A549 (cell line): ENCODE results near the gene EGLN2. TPM values are rescaled to one million over a fixed set of nuclear protein-coding genes. Genes with fewer than 3 reads are reported as not detected.

ENCODE experiments used
- ATAC-seq, 2 experiments: fragments of 200-7000 bp in 1 of 2; fragments of >200 bp in 1 of 2; cut with Nextera tagmentation in 1 of 2; cut with Tn5 transposase in 1 of 2; 3 replicates each; pipeline versions ENCODE4 v1.8.0 to v1.9.1; 2018 to 2020; ENCODE audit warnings: mild to moderate bottlenecking in 1 of 2, moderate library complexity in 1 of 2
- CTCF ChIA-PET: fragments of 300-600 bp; sonication (Branson Sonifier 250); formaldehyde crosslinking; extraction: SDS; loops from one replicate; lab custom pipeline; 2021; ENCODE audit warnings: antibody characterized with exemption, inconsistent platforms; lab: Yijun Ruan, JAX
- POLR2A ChIA-PET: fragments of 350-600 bp; formaldehyde crosslinking; extraction: SDS; loops from one replicate; lab custom pipeline; 2021; ENCODE audit warnings: antibody characterized with exemption, inconsistent platforms; lab: Yijun Ruan, JAX
- DNase-seq, 2 experiments: peaks; one replicate each; pipeline versions ENCODE4 v3.0.0 to v3.0.0-alpha.2; 2011 to 2016; ENCODE audit warnings: low read depth in 1 of 2, low spot score in 1 of 2
- FAIRE-seq: peaks from 2 replicates; lab custom pipeline; 2011; peaks lifted over from hg19 to GRCh38; lab: Jason Lieb, UNC
- H3K27ac ChIP-seq, 2 experiments: fragments of >200 bp; sonication (Bioruptor Twin); formaldehyde crosslinking; 3 replicates each; pipeline ENCODE4 v1.5.1; 2016 to 2017
- H3K4me1 ChIP-seq: fragments of >200 bp; sonication (Bioruptor Twin); formaldehyde crosslinking; 3 replicates; pipeline ENCODE4 v1.6.1; 2016
- H3K4me2 ChIP-seq: fragments of >200 bp; sonication (Bioruptor Twin); formaldehyde crosslinking; 3 replicates; pipeline ENCODE4 v1.6.1; 2016
- H3K4me3 ChIP-seq: fragments of >200 bp; sonication (Bioruptor Twin); formaldehyde crosslinking; 3 replicates; pipeline ENCODE4 v1.5.1; 2016
- H3K9me3 ChIP-seq: fragments of >200 bp; sonication (Bioruptor Twin); formaldehyde crosslinking; 3 replicates; pipeline ENCODE4 v1.6.1; 2016
- CHD2 ChIP-seq: fragments of 150-350 bp; IDR thresholded peaks from 2 replicates; pipeline ENCODE4 v1.6.1; 2014; ENCODE audit warnings: low read length; ENCODE audit not compliant: partially characterized antibody
- CHD4 ChIP-seq: fragments of 200-600 bp; sonication (generic); IDR thresholded peaks from 2 replicates; pipeline ENCODE4 v1.6.1; 2016; ENCODE audit warnings: antibody characterized with exemption, mild to moderate bottlenecking, borderline replicate concordance
- CTCF ChIP-seq: fragments of >200 bp; sonication (Bioruptor Twin); formaldehyde crosslinking; IDR thresholded peaks from 3 replicates; pipeline ENCODE4 v1.5.1; 2016
- EHF ChIP-seq: fragments of 250-450 bp; sonication (Bioruptor Pico); IDR thresholded peaks from 2 replicates; pipeline ENCODE4 v1.5.0; 2020; ENCODE audit warnings: mild to moderate bottlenecking
- FOSB ChIP-seq: fragments of 250-450 bp; sonication (Bioruptor Pico); IDR thresholded peaks from 2 replicates; pipeline ENCODE4 v1.5.0; 2020; ENCODE audit warnings: mild to moderate bottlenecking, moderate library complexity
- FOSL2 ChIP-seq, 2 experiments: fragments of 450-650 bp in 1 of 2; fragments of >200 bp in 1 of 2; sonication (Bioruptor Twin) in 1 of 2; formaldehyde crosslinking; IDR thresholded peaks; 2 replicates each; pipeline versions ENCODE4 v1.5.0 to v1.6.1; 2016 to 2020; ENCODE audit warnings: mild to moderate bottlenecking in 1 of 2, moderate library complexity in 1 of 2
- HES2 ChIP-seq: fragments of >200 bp; sonication (Bioruptor Twin); formaldehyde crosslinking; IDR thresholded peaks from 2 replicates; pipeline ENCODE4 v1.6.1; 2016
- HEYL ChIP-seq: fragments of 250-450 bp; sonication (Bioruptor Pico); IDR thresholded peaks from 2 replicates; pipeline ENCODE4 v1.8.0; 2021; ENCODE audit warnings: mild to moderate bottlenecking, moderate library complexity
- HOXA7 ChIP-seq: fragments of 250-450 bp; sonication (Bioruptor Pico); IDR thresholded peaks from 2 replicates; pipeline ENCODE4 v1.5.0; 2020; ENCODE audit warnings: mild to moderate bottlenecking, moderate library complexity
- MAX ChIP-seq: IDR thresholded peaks from 2 replicates; pipeline ENCODE4 v1.6.1; 2012
- MYC ChIP-seq: IDR thresholded peaks from 2 replicates; pipeline ENCODE4 v1.6.1; 2012; ENCODE audit warnings: mild to moderate bottlenecking, inconsistent platforms, low read length, improper control_type of control experiment, borderline replicate concordance
- NFE2L2 ChIP-seq: fragments of 150-350 bp; conservative IDR thresholded peaks from 2 replicates; pipeline ENCODE4 v1.6.1; 2014; ENCODE audit warnings: low read length
- NPAS2 ChIP-seq: fragments of 250-450 bp; sonication (Bioruptor Pico); IDR thresholded peaks from 2 replicates; pipeline ENCODE4 v1.8.0; 2022; ENCODE audit warnings: mild to moderate bottlenecking, moderate library complexity, borderline replicate concordance
- NR3C1 ChIP-seq: fragments of >200 bp; sonication (Bioruptor Twin); formaldehyde crosslinking; IDR thresholded peaks from 3 replicates; pipeline ENCODE4 v1.6.1; 2017
- PHF8 ChIP-seq: fragments of 200-600 bp; sonication (generic); IDR thresholded peaks from 2 replicates; pipeline ENCODE4 v1.6.1; 2016; ENCODE audit warnings: low read depth, mild to moderate bottlenecking, antibody characterized with exemption, moderate library complexity, borderline replicate concordance
- POLR2A ChIP-seq: IDR thresholded peaks from 2 replicates; pipeline ENCODE4 v1.6.1; 2012; ENCODE audit warnings: mild to moderate bottlenecking, low read length
- RAD21 ChIP-seq, 2 experiments: fragments of >200 bp in 1 of 2; sonication (Bioruptor Twin) in 1 of 2; formaldehyde crosslinking in 1 of 2; IDR thresholded peaks in 1 of 2; conservative IDR thresholded peaks in 1 of 2; 2 replicates in 1 of 2; 3 replicates in 1 of 2; pipeline ENCODE4 v1.6.1; 2012 to 2018; ENCODE audit warnings: inconsistent platforms in 1 of 2
- RARB ChIP-seq: fragments of 250-450 bp; sonication (Bioruptor Pico); IDR thresholded peaks from 2 replicates; pipeline ENCODE4 v1.8.0; 2021; ENCODE audit warnings: mild to moderate bottlenecking, moderate library complexity
- RNF2 ChIP-seq: fragments of 200-600 bp; sonication (generic); IDR thresholded peaks from 2 replicates; pipeline ENCODE4 v1.6.1; 2016; ENCODE audit warnings: low read depth, mild to moderate bottlenecking, antibody characterized with exemption, moderate library complexity, borderline replicate concordance
- TFCP2L1 ChIP-seq: fragments of 250-450 bp; sonication (Bioruptor Pico); IDR thresholded peaks from 2 replicates; pipeline ENCODE4 v1.5.0; 2021; ENCODE audit warnings: mild to moderate bottlenecking
- ZFP36 ChIP-seq: fragments of 450-650 bp; IDR thresholded peaks from 2 replicates; pipeline ENCODE4 v1.6.1; 2014; ENCODE audit warnings: borderline replicate concordance; ENCODE audit not compliant: partially characterized antibody
- ZSCAN20 ChIP-seq: fragments of 250-450 bp; sonication (Bioruptor Pico); IDR thresholded peaks from 2 replicates; pipeline ENCODE4 v1.8.0; 2022; ENCODE audit warnings: mild to moderate bottlenecking, moderate library complexity
- WGBS: methylation state at CpG from one replicate; pipeline ENCODE4 v1.1.6; 2017; ENCODE audit errors: missing lambda C conversion rate; 5-methylcytosine and 5-hydroxymethylcytosine counted together
- polyA plus RNA-seq, 4 experiments: library from polyadenylated mRNA; depleted of rRNA in 3 of 4; stranded (reverse); fragments of >200 nt; fragmentation: RNase III in 1 of 4; extraction: RNeasy Plus Mini Kit Qiagen cat#74134 plus additional on column Dnase treatment in 1 of 4; gene quantifications; 2 replicates in 3 of 4; 3 replicates in 1 of 4; pipeline ENCODE4 v1.2.3, GENCODE V29; 2011 to 2017
- TF ChIP-seq, protein P1 (sequence below): fragments of 150-350 bp; IDR thresholded peaks from 2 replicates; pipeline ENCODE4 v1.6.1; 2014; ENCODE audit warnings: low read depth, mild to moderate bottlenecking, low read length

EGLN2 gene
- polyA plus RNA-seq, 2 of the 4 experiments (the other 2 are of a cell fraction) = 34.7 to 81.4 TPM

- TF ChIP-seq ZSCAN20 (CRISPR knock-in tag) (no peak), NPAS2 (CRISPR knock-in tag) (no peak), POLR2A (peak; percentile 61), ZFP36 (no peak), NFE2L2 (no peak), EHF (CRISPR knock-in tag) (no peak), RARB (CRISPR knock-in tag) (no peak), HEYL (CRISPR knock-in tag) (no peak), RAD21 (conservative IDR thresholded peaks at IDR 0.05 in 1 of 2, IDR thresholded peaks at IDR 0.05 in 1 of 2) (no peak)
- TF ChIP-seq, protein P1, sequence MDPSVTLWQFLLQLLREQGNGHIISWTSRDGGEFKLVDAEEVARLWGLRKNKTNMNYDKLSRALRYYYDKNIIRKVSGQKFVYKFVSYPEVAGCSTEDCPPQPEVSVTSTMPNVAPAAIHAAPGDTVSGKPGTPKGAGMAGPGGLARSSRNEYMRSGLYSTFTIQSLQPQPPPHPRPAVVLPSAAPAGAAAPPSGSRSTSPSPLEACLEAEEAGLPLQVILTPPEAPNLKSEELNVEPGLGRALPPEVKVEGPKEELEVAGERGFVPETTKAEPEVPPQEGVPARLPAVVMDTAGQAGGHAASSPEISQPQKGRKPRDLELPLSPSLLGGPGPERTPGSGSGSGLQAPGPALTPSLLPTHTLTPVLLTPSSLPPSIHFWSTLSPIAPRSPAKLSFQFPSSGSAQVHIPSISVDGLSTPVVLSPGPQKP = no peak
Measured at GRCh38 chr19:40777937-40778705, 20.9 kb upstream of the EGLN2 start, which contains the start of gene RAB4B (continued).

GRCh38 chr19:40778706-40779284, 20.2 kb upstream of the EGLN2 start:
- Histone ChIP-seq H3K4me2 (peak overlapping the region; percentile 80), H3K4me3 (peak overlapping the region; percentile 52), H3K4me1 (peaks cover 14% of the 10 kb centered on the region), H3K27ac (peak overlapping the region; percentile 84 to 87), H3K9me3 (no peaks in the 10 kb centered on the region)
- TF ChIP-seq HES2 = no peak
- peak; percentile 12; the same call in 1 of the 2 replicates for TF ChIP-seq FOSB
- TF ChIP-seq FOSL2 (IDR thresholded peaks at IDR 0.05) = no peak
- 0 out of 2 replicates have a peak, but pooled peaks have one; percentile 8 for TF ChIP-seq FOSL2 (CRISPR knock-in tag; IDR thresholded peaks at IDR 0.05)
- no peak for TF ChIP-seq CHD2
- TF ChIP-seq MAX = no peak
- no peak for TF ChIP-seq HEYL (CRISPR knock-in tag)
- no peak for TF ChIP-seq PHF8
- TF ChIP-seq RARB (CRISPR knock-in tag) = peak; percentile 67; the same call in 1 of the 2 replicates
- no peak for TF ChIP-seq NR3C1
- TF ChIP-seq RNF2 = no peak
- no peak for TF ChIP-seq CHD4
- 0 out of 2 replicates have a peak, but pooled peaks have one; percentile 0 for TF ChIP-seq TFCP2L1
- no peak for TF ChIP-seq CTCF
- TF ChIP-seq MYC = no peak
- TF ChIP-seq EHF (CRISPR knock-in tag) = no peak
- TF ChIP-seq HOXA7 (CRISPR knock-in tag) = 0 out of 2 replicates have a peak, but pooled peaks have one; percentile 33
- ATAC-seq (peak; percentile 66 to 75; a peak in 5 of 6 replicates), FAIRE-seq (no peak), DNase-seq (peak in 1 of 2 experiments; percentile 97)
- WGBS = 16% methylated on average over 7 of the region's 7 CpGs
- ChIA-PET CTCF (interaction anchor here (0.8 to 6.5 kb wide), 18 partner anchors 9 to 530 kb away, joined by 3 to 65 read pairs (median 6); partner anchors contain the start of genes ACTMAP, EGLN2 and SNRPA), POLR2A (interaction anchor here (0.6 to 3.1 kb wide), 30 partner anchors 8 to 485 kb away, joined by 3 to 94 read pairs (median 8); partner anchors contain the start of genes ACTMAP, COQ8B, EGLN2 and HNRNPUL1)
